Measurements from ENCODE around the gene RAP1GAP2.

GRCh38 chr17:2798188-2798587 is 1.9 kb downstream of the RAP1GAP2 start:
- no peak for TF ChIP-seq CTCF (IDR thresholded peaks at IDR 0.05)
- TF ChIP-seq POLR2AphosphoS5 (IDR thresholded peaks at IDR 0.05) = no peak
- TF ChIP-seq EP300 (IDR thresholded peaks at IDR 0.05) = no peak

Measured in sigmoid colon (tissue), 4 donors.